ENCODE results near the gene MBD3.

- TF ChIP-seq ZNF274 (IDR thresholded peaks at IDR 0.05; ENCODE audit: low read depth, low read length): no peak
- no peak for TF ChIP-seq YY1 (IDR thresholded peaks at IDR 0.05; ENCODE audit: insufficient read depth, insufficient read length)
Measured at GRCh38 chr19:1634938-1635243, 42.2 kb upstream of the MBD3 start.
